Right lobe of liver (tissue), 4 donors: ENCODE results near the gene FBXO41.

Experiments used
- CTCF ChIP-seq, 4 donors: fragments of 200-600 bp in 3 of 4; fragments of 450-650 bp in 1 of 4; IDR thresholded peaks; one replicate each; pipeline versions ENCODE4 v1.5.1 to v1.8.0; 2016 to 2022; ENCODE audit warnings: antibody characterized with exemption in 4 of 4, mild to moderate bottlenecking in 2 of 4
- POLR2A ChIP-seq: fragments of 450-650 bp; IDR thresholded peaks from one replicate; pipeline ENCODE4 v1.6.1; 2017; ENCODE audit warnings: antibody characterized with exemption, mild to moderate bottlenecking
- donor health status: DM: no; HTN: no; CAD: no.
- donor health status: DM: no; HTN: no; CAD: no.
- donor health status: DM: no; HTN: yes; CAD: no.

- TF ChIP-seq CTCF (IDR thresholded peaks at IDR 0.05) = no peak
- TF ChIP-seq POLR2A = peak; percentile 80
These were observed 50.1 kb downstream of the FBXO41 start, which contains the start of gene CCT7 for GRCh38 chr2:73233932-73234832.
